ENCODE measurements around the gene THSD4.

The THSD4 gene

GRCh38 chr15:71804226-71804625, 689.0 kb downstream of the THSD4 start:
- DNase-seq = no peak

GRCh38 chr15:71804695-71805470, 689.6 kb downstream of the THSD4 start:
- DNase-seq = no peak

- DNase-seq = no peak
Observed at GRCh38 chr15:71806452-71806931, 691.2 kb downstream of the THSD4 start.

GRCh38 chr15:71807125-71807629, 691.9 kb downstream of the THSD4 start:
- DNase-seq = peak; percentile 44

GRCh38 chr15:71807691-71808091, 692.4 kb downstream of the THSD4 start:
- no peak for DNase-seq

- DNase-seq = no peak
Observed at GRCh38 chr15:71808311-71809020, 693.2 kb downstream of the THSD4 start.

- DNase-seq = no peak
Observed at GRCh38 chr15:71809346-71809745, 694.1 kb downstream of the THSD4 start.

GRCh38 chr15:71810256-71811035, 695.2 kb downstream of the THSD4 start, which contains the start of gene NR2E3:
NR2E3 (plus strand) TSS chr15:71810554; CDS start chr15:71810744, 190 bp downstream.
- DNase-seq = no peak

- DNase-seq = no peak
Observed at GRCh38 chr15:71811036-71811736, 695.9 kb downstream of the THSD4 start.

GRCh38 chr15:71811752-71812735, 696.8 kb downstream of the THSD4 start:
- DNase-seq = no peak

- DNase-seq = no peak
Observed at GRCh38 chr15:71812966-71813722, 697.9 kb downstream of the THSD4 start.

- no peak for DNase-seq
Observed at GRCh38 chr15:71813723-71814470, 698.6 kb downstream of the THSD4 start.

GRCh38 chr15:71815301-71815700, 700.0 kb downstream of the THSD4 start:
- no peak for DNase-seq

- no peak for DNase-seq
Observed at GRCh38 chr15:71817351-71817750, 702.1 kb downstream of the THSD4 start.

- DNase-seq = no peak
Observed at GRCh38 chr15:71820127-71820526, 704.9 kb downstream of the THSD4 start.

GRCh38 chr15:71821547-71822129, 706.4 kb downstream of the THSD4 start:
- DNase-seq = no peak

GRCh38 chr15:71822890-71823630, 707.8 kb downstream of the THSD4 start:
- no peak for DNase-seq

- DNase-seq = no peak
Observed at GRCh38 chr15:71823801-71824200, 708.5 kb downstream of the THSD4 start.
